Endothelial cell of umbilical vein (primary cell): ENCODE data around the gene NSD2.

Source experiments
- CTCF ChIP-seq, 2 donors: IDR thresholded peaks; 1 replicate in 1 of 2; 2 replicates in 1 of 2; pipeline ENCODE4 v1.5.1; 2011; ENCODE audit warnings: low read length in 2 of 2, mild to moderate bottlenecking in 2 of 2, moderate library complexity in 2 of 2, control low read depth in 1 of 2, inconsistent platforms in 1 of 2, low read depth in 1 of 2; ENCODE audit not compliant: insufficient read depth in 1 of 2; ENCODE audit errors: extremely low read depth in 1 of 2
- EZH2 ChIP-seq: IDR thresholded peaks from 2 replicates; pipeline ENCODE4 v1.6.1; 2012; ENCODE audit warnings: borderline replicate concordance, low read depth, mild to moderate bottlenecking, moderate library complexity, low read length, inconsistent platforms; ENCODE audit not compliant: severe bottlenecking
- GATA2 ChIP-seq: IDR thresholded peaks from 2 replicates; pipeline ENCODE4 v1.7.0; 2011; ENCODE audit warnings: low read depth, mild to moderate bottlenecking, moderate library complexity, mixed read lengths, low read length; ENCODE audit not compliant: insufficient read length, insufficient read depth
- POLR2A ChIP-seq: IDR thresholded peaks from 2 replicates; pipeline ENCODE4 v1.6.1; 2012; ENCODE audit warnings: low read depth, mild to moderate bottlenecking, control low read depth, low read length
- POLR2AphosphoS5 ChIP-seq: IDR thresholded peaks from 2 replicates; pipeline ENCODE4 v1.6.1; 2012; ENCODE audit warnings: low read depth, mild to moderate bottlenecking, control low read depth, low read length, moderate library complexity; ENCODE audit not compliant: insufficient read depth

- TF ChIP-seq CTCF (IDR thresholded peaks at IDR 0.05; ENCODE audit: extremely low read depth in 1 of 2, insufficient read depth in 1 of 2, low read depth in 1 of 2, low read length in 2 of 2), result no peak
- TF ChIP-seq POLR2AphosphoS5, result no peak
- no peak for TF ChIP-seq POLR2A
- no peak for TF ChIP-seq EZH2
- TF ChIP-seq GATA2, result no peak
These were observed 143.8 kb downstream of the NSD2 start for GRCh38 chr4:2015008-2015407.
